ENCODE results near the gene ATP12A.

The ATP12A gene

GRCh38 chr13:24648271-24648670 is 31.9 kb upstream of the ATP12A start:
- H3K79me2 ChIP-seq (ENCODE audit: insufficient read depth, low read length): no peaks in the 10 kb centered on the region
- 0 out of 2 replicates have a peak overlapping the region, but pooled peaks have one; percentile 2 for H2AFZ ChIP-seq (ENCODE audit: low read length)
- TF ChIP-seq CTCF (conservative IDR thresholded peaks at IDR 0.05; ENCODE audit: low read length) (no peak), EZH2phosphoT487 (IDR thresholded peaks at IDR 0.05; ENCODE audit: borderline replicate concordance) (no peak)
- H3K9ac ChIP-seq (ENCODE audit: low read depth, low read length, poor library complexity, severe bottlenecking): no peak overlapping the region
- H3K9me2 ChIP-seq (replicated peaks; ENCODE audit: low read depth, low read length): no peaks in the 10 kb centered on the region
- H3K9me3 ChIP-seq (ENCODE audit: insufficient read depth, low read depth, low read length): no peaks in the 10 kb centered on the region
- no peaks in the 10 kb centered on the region for H4K20me1 ChIP-seq (ENCODE audit: insufficient read depth, low read length, poor library complexity, severe bottlenecking)
- no peaks in the 10 kb centered on the region for H3F3A ChIP-seq (ENCODE audit: low read depth)
- peaks cover 12% of the 10 kb centered on the region for H3K4me1 ChIP-seq (ENCODE audit: insufficient read depth, low read length, poor library complexity, severe bottlenecking)
- no peaks in the 10 kb centered on the region for H3K36me3 ChIP-seq (ENCODE audit: insufficient read depth, low read length)
- H3K27me3 ChIP-seq (ENCODE audit: insufficient read depth, low read length, poor library complexity, severe bottlenecking): no peaks in the 10 kb centered on the region
- no peak overlapping the region for H3K4me3 ChIP-seq (ENCODE audit: low read length, poor library complexity, severe bottlenecking)
- H3K4me2 ChIP-seq (ENCODE audit: low read depth, low read length, poor library complexity, severe bottlenecking): no peak overlapping the region

GRCh38 chr13:24648983-24649687 is 31.1 kb upstream of the ATP12A start:
- no peaks in the 10 kb centered on the region for H3K79me2 ChIP-seq (ENCODE audit: insufficient read depth, low read length)
- H3K36me3 ChIP-seq (ENCODE audit: insufficient read depth, low read length): no peaks in the 10 kb centered on the region
- H3K4me1 ChIP-seq (ENCODE audit: insufficient read depth, low read length, poor library complexity, severe bottlenecking): peaks cover 4% of the 10 kb centered on the region
- TF ChIP-seq CTCF (conservative IDR thresholded peaks at IDR 0.05; ENCODE audit: low read length) (no peak), EZH2phosphoT487 (IDR thresholded peaks at IDR 0.05; ENCODE audit: borderline replicate concordance) (no peak)
- H3F3A ChIP-seq (ENCODE audit: low read depth): no peaks in the 10 kb centered on the region
- H3K9ac ChIP-seq (ENCODE audit: low read depth, low read length, poor library complexity, severe bottlenecking): peak overlapping the region; percentile 34
- H3K4me2 ChIP-seq (ENCODE audit: low read depth, low read length, poor library complexity, severe bottlenecking): no peak overlapping the region
- no peaks in the 10 kb centered on the region for H4K20me1 ChIP-seq (ENCODE audit: insufficient read depth, low read length, poor library complexity, severe bottlenecking)
- no peak overlapping the region for H3K4me3 ChIP-seq (ENCODE audit: low read length, poor library complexity, severe bottlenecking)
- no peaks in the 10 kb centered on the region for H3K9me2 ChIP-seq (replicated peaks; ENCODE audit: low read depth, low read length)
- no peaks in the 10 kb centered on the region for H3K9me3 ChIP-seq (ENCODE audit: insufficient read depth, low read depth, low read length)
- no peaks in the 10 kb centered on the region for H3K27me3 ChIP-seq (ENCODE audit: insufficient read depth, low read length, poor library complexity, severe bottlenecking)
- peak overlapping the region; percentile 2; the same call in 1 of the 2 replicates for H2AFZ ChIP-seq (ENCODE audit: low read length)

- peak overlapping the region; percentile 34 for H3K9ac ChIP-seq (ENCODE audit: low read depth, low read length, poor library complexity, severe bottlenecking)
- H3K27me3 ChIP-seq (ENCODE audit: insufficient read depth, low read length, poor library complexity, severe bottlenecking): no peaks in the 10 kb centered on the region
- H3K79me2 ChIP-seq (ENCODE audit: insufficient read depth, low read length): no peaks in the 10 kb centered on the region
- H2AFZ ChIP-seq (ENCODE audit: low read length): peak overlapping the region; percentile 2; the same call in 1 of the 2 replicates
- no peaks in the 10 kb centered on the region for H3K9me3 ChIP-seq (ENCODE audit: insufficient read depth, low read depth, low read length)
- H3K4me3 ChIP-seq (ENCODE audit: low read length, poor library complexity, severe bottlenecking): no peak overlapping the region
- H4K20me1 ChIP-seq (ENCODE audit: insufficient read depth, low read length, poor library complexity, severe bottlenecking): no peaks in the 10 kb centered on the region
- no peaks in the 10 kb centered on the region for H3K9me2 ChIP-seq (replicated peaks; ENCODE audit: low read depth, low read length)
- H3K36me3 ChIP-seq (ENCODE audit: insufficient read depth, low read length): no peaks in the 10 kb centered on the region
- H3K4me2 ChIP-seq (ENCODE audit: low read depth, low read length, poor library complexity, severe bottlenecking): no peak overlapping the region
- H3F3A ChIP-seq (ENCODE audit: low read depth): no peaks in the 10 kb centered on the region
- no peaks in the 10 kb centered on the region for H3K4me1 ChIP-seq (ENCODE audit: insufficient read depth, low read length, poor library complexity, severe bottlenecking)
- TF ChIP-seq CTCF (conservative IDR thresholded peaks at IDR 0.05; ENCODE audit: low read length): no peak
These were observed 30.5 kb upstream of the ATP12A start for GRCh38 chr13:24649688-24650043.
